WERI-Rb-1 (cell line): ENCODE measurements around the gene MAGOH.
A peak's percentile ranks its signal among the peaks of the same experiment; 100 is the strongest.

Source experiments
- DNase-seq: peaks from one replicate; pipeline ENCODE4 v3.0.0-alpha.2; 2020
- H3K27ac ChIP-seq: fragments of 250-450 bp; sonication (Bioruptor Pico); 2 replicates; pipeline ENCODE4 v1.5.1; 2020; ENCODE audit warnings: mild to moderate bottlenecking, moderate library complexity
- H3K27me3 ChIP-seq: fragments of 250-450 bp; sonication (Bioruptor Pico); 2 replicates; pipeline ENCODE4 v1.5.1; 2021; ENCODE audit warnings: mild to moderate bottlenecking, low read depth, moderate library complexity; ENCODE audit not compliant: insufficient read depth, severe bottlenecking
- H3K36me3 ChIP-seq: fragments of 250-450 bp; sonication (Bioruptor Pico); 2 replicates; pipeline ENCODE4 v1.5.1; 2020; ENCODE audit warnings: mild to moderate bottlenecking, moderate library complexity
- H3K4me3 ChIP-seq: 2 replicates; pipeline ENCODE4 v1.5.1; 2011; ENCODE audit warnings: low read depth, mild to moderate bottlenecking, control low read depth, low read length
- H3K9me3 ChIP-seq: fragments of 250-450 bp; sonication (Bioruptor Pico); 2 replicates; pipeline ENCODE4 v1.5.1; 2021; ENCODE audit warnings: mild to moderate bottlenecking, moderate library complexity; ENCODE audit not compliant: severe bottlenecking
- TF ChIP-seq, protein P1 (sequence below): IDR thresholded peaks from 2 replicates; pipeline ENCODE4 v1.5.1; 2011; ENCODE audit warnings: low read depth, mild to moderate bottlenecking, control low read depth, inconsistent platforms, low read length

Gene MAGOH

DNA sequence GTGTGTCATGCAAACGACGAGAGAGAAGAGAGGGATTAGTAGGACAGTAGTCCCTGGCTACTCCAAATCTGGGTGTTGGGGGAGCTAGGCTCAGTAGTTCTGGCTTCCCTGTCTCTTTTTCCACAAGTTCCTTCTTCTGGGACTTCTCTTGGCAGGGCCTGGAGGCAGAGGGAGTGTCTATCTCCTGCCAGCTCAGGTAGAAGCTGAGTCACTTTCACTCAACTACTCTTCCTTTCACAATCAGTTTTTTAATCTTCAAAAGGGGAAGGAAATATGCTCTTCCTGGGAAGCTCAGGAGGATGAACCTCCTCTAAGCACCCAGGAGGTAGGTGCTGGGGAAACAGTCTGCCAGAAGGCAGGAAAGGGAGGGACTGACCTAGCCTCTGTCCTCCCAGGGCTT, 35.2 kb upstream of the MAGOH start:
- no peaks in the 10 kb centered on the region for H3K27me3 ChIP-seq
- TF ChIP-seq, protein P1, sequence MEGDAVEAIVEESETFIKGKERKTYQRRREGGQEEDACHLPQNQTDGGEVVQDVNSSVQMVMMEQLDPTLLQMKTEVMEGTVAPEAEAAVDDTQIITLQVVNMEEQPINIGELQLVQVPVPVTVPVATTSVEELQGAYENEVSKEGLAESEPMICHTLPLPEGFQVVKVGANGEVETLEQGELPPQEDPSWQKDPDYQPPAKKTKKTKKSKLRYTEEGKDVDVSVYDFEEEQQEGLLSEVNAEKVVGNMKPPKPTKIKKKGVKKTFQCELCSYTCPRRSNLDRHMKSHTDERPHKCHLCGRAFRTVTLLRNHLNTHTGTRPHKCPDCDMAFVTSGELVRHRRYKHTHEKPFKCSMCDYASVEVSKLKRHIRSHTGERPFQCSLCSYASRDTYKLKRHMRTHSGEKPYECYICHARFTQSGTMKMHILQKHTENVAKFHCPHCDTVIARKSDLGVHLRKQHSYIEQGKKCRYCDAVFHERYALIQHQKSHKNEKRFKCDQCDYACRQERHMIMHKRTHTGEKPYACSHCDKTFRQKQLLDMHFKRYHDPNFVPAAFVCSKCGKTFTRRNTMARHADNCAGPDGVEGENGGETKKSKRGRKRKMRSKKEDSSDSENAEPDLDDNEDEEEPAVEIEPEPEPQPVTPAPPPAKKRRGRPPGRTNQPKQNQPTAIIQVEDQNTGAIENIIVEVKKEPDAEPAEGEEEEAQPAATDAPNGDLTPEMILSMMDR: no peak
- H3K9me3 ChIP-seq: peaks cover 4% of the 10 kb centered on the region
- H3K4me3 ChIP-seq: no peak overlapping the region
- no peak overlapping the region for H3K27ac ChIP-seq
- H3K36me3 ChIP-seq: peaks cover 91% of the 10 kb centered on the region
- DNase-seq: no peak

DNA sequence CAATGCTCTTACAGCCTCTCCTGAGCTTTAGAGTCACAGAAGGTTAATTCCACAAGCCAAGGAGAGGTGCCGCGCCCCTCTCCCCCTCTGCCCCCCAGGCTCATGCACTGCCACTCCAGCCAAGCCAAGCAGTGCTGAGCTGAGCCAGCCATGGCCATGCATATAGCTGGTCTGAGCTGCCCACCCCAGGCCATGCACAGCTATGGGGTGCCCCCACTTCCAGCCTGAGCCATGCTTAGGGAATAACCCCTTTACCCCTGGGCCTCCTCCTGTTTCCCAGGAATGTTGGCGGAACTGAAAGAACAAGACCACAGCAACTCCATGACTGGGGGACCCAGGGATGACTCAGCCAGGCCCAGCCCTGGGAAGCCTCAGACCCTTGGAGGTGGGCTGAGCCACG, 34.0 kb upstream of the MAGOH start:
- DNase-seq: no peak
- Histone ChIP-seq H3K27me3 (no peaks in the 10 kb centered on the region), H3K9me3 (peaks cover 4% of the 10 kb centered on the region), H3K27ac (no peak overlapping the region), H3K36me3 (peaks cover 91% of the 10 kb centered on the region), H3K4me3 (no peak overlapping the region)
- TF ChIP-seq, protein P1: no peak

DNA sequence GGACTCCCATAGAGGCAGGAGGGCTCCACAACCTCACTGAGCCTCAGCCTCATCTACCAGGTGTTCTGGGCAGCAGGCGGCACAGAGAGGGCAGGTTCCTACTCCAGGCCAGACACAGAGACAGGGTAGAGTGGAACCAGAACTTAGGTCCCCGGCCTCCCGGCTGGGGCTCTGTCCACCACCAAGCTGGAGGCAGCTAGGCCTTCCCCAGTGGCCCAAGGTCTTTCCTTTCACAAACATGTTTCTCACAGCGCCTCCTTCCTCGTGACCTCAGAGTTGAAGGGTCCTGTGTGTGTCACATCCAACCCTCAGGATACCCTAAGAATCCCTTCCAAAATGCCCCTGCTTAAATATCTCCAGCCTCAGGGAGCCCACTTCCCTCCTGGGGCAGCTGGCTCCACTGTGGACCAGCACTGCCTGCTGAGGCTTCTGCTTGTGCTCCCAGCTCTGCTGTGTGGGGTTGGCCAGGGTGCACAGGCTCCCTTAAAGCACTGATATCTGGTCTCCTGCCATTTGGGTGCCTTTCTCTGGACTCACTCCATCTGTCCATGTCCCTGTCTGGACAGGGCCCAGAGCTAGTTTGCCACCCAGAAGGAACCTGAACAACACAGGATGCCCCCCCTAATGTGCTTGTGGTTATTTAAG, 33.2 kb upstream of the MAGOH start:
- Histone ChIP-seq H3K4me3 (no peak overlapping the region), H3K27ac (peak overlapping the region; percentile 8; the same call in 1 of the 2 replicates), H3K9me3 (peaks cover 4% of the 10 kb centered on the region), H3K36me3 (peaks cover 90% of the 10 kb centered on the region), H3K27me3 (no peaks in the 10 kb centered on the region)
- TF ChIP-seq, protein P1: no peak
- DNase-seq: no peak

DNA sequence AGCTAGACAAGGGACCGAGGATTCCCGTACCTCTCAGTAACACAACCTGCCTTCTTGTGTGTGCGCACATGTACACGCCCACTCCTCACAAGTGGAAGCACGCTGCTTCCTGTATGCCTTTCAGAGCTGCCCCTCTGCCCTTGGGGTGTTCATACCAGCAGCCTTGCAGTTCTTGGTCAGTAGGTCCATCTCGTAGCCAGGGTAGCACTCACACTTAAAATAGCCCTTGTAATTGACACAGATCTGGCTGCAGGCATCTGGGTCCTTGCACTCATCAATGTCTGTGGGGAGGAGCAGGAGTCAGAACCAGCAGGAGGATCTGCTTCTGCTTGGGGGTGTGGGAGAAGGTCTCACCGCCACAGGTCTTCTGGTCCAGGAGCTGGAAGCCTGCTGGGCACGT, 32.6 kb upstream of the MAGOH start:
- TF ChIP-seq, protein P1: no peak
- Histone ChIP-seq H3K9me3 (peaks cover 4% of the 10 kb centered on the region), H3K27ac (no peak overlapping the region), H3K27me3 (no peaks in the 10 kb centered on the region), H3K36me3 (peaks cover 95% of the 10 kb centered on the region), H3K4me3 (no peak overlapping the region)
- DNase-seq: no peak

DNA sequence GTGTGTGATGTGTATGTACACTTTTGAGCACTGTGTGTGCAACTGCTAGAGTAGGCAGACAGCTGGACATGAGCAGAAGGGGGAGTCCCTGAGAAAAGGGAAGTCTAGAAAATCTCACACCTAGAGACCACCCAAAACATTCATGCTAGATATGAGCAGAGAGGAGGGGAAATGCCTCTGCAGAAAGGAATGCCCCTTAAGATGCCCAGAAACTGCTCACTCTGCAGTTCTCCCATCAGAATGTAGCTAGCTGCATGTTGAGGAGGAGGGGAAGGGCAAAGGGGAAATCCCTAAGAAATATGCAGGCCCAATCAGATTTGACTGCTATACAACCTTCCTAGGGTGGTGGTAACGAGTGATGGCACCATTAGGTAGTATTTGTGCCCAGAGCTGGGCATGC, 31.8 kb upstream of the MAGOH start:
- H3K27ac ChIP-seq: no peak overlapping the region
- H3K36me3 ChIP-seq: peaks cover 95% of the 10 kb centered on the region
- no peaks in the 10 kb centered on the region for H3K27me3 ChIP-seq
- H3K9me3 ChIP-seq: peaks cover 4% of the 10 kb centered on the region
- peak; percentile 2 for DNase-seq
- TF ChIP-seq, protein P1: no peak
- no peak overlapping the region for H3K4me3 ChIP-seq

DNA sequence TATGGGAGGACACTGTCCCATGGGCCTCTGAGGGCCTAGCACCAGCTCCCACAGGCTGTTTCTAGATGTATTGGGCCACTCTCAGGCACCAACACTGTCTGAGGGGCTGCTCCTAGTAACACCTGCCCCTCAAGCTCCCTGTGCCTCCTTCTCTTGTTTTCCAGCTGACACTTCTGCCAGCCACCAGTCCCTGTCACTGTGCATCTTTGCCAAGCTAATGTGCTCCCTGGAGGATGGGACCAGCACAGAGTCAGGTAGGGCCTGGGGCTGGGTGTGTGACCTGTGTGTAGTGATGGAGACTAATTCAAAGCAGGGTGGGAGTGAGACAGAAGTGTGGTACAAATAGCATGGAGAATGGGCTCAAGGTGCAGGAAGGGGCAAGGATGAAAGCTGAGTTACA, 29.4 kb upstream of the MAGOH start:
- no peak for DNase-seq

More for the DNA sequence above, 29.4 kb upstream of the MAGOH start:
- H3K9me3 ChIP-seq: peaks cover 4% of the 10 kb centered on the region
- no peaks in the 10 kb centered on the region for H3K27me3 ChIP-seq
- peaks cover 96% of the 10 kb centered on the region for H3K36me3 ChIP-seq
- TF ChIP-seq, protein P1: no peak
- H3K4me3 ChIP-seq: no peak overlapping the region
- no peak overlapping the region for H3K27ac ChIP-seq
